PC-9 (cell line): Measurements from ENCODE around the gene ZDHHC9.

Source experiments
- CTCF ChIP-seq: fragments of 200-600 bp; sonication (generic); conservative IDR thresholded peaks from 2 replicates; pipeline ENCODE4 v1.6.1; 2017; ENCODE audit warnings: mixed run types, antibody characterized with exemption, mild to moderate bottlenecking, moderate library complexity
- EZH2 ChIP-seq: fragments of 200-600 bp; sonication (generic); IDR thresholded peaks from 2 replicates; pipeline ENCODE4 v1.8.0; 2017; ENCODE audit warnings: antibody characterized with exemption, low read depth

GRCh38 chrX:129761596-129761995 is 82.1 kb downstream of the ZDHHC9 start:
- no peak for TF ChIP-seq CTCF
- TF ChIP-seq EZH2 = no peak
